LHCN-M2 (cell line): ENCODE data around the gene PDZRN3. TPM values are rescaled to one million over a fixed set of nuclear protein-coding genes. Genes with fewer than 3 reads are reported as not detected.
"Not testable (repeated sequence)": the region's sequence is repeated elsewhere in the genome, so short reads cannot be mapped to it uniquely, and the experiment has no call there.

ENCODE experiments used
- DNase-seq: peaks from one replicate; pipeline ENCODE4 v3.0.0-alpha.2; 2012; ENCODE audit warnings: low read depth
- total RNA-seq: library from RNA; depleted of rRNA; stranded (reverse); fragments of >200 nt; gene quantifications from 2 replicates; pipeline ENCODE4 v1.2.3, GENCODE V29; 2014

Gene PDZRN3
- total RNA-seq, 1 experiment from 2014 or later: 6.7 TPM

- no peak for DNase-seq
Observed at GRCh38 chr3:73465926-73466325, 158.8 kb downstream of the PDZRN3 start.

DNA sequence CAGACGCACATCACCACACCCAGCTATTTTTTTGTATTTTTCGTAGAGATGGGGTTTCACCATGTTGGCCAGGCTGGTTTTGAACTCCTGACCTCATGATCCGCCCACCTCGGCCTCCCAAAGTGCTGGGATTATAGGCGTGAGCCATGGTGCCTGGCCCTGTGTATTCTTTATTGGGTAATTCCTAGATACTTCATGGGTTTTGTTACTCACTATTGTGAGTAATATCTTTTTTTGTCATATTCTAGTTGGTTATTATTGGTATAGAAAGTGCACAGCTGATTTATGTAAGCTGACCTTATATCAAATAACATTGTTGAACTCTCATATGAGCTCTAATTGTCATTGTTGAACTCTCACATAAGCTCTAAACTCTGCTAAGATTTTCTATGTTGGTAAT is 160.6 kb downstream of the PDZRN3 start:
- DNase-seq: not testable (repeated sequence)

DNA sequence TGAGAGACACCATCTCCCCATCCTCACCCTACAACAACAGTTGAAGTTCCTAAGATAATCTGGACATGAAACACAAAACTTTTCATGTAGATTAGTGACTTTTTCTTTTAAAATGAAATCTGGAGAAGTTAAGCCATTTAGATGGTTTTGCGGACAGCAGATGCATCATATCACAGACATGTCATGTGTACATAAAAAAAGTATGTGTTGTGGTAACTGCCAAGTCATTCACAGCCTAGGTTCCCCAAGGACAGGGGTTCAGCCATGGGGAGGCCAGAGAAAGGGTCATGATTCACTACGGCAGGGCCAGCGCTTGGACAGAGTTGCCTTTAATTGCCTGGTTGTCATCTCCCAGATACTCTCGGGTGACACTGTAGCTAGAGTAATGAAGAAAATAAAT is 163.2 kb downstream of the PDZRN3 start:
- peak; percentile 44 for DNase-seq

DNA sequence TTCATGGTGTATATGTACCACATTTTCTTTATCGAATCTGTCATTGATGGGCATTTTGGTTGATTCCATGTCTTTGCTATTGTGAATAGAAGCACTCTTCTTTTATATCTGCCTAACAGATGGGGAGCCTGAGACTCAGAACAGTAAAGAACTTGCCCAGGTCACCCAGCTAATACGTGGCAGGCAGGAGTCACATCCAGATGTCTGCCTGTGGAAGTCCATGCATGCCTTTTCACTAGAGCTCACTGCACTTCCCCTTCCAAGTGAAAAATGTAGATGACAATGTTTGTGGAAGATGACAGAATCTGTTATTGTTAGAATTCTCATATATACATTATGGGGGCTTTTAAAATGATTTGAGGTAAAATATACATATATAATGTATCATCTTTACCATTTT is 165.0 kb downstream of the PDZRN3 start:
- no peak for DNase-seq

- DNase-seq: no peak
Observed at GRCh38 chr3:73453666-73454065, 171.1 kb downstream of the PDZRN3 start.

- DNase-seq: peak; percentile 34
Observed at GRCh38 chr3:73452729-73453128, 172.0 kb downstream of the PDZRN3 start.

DNA sequence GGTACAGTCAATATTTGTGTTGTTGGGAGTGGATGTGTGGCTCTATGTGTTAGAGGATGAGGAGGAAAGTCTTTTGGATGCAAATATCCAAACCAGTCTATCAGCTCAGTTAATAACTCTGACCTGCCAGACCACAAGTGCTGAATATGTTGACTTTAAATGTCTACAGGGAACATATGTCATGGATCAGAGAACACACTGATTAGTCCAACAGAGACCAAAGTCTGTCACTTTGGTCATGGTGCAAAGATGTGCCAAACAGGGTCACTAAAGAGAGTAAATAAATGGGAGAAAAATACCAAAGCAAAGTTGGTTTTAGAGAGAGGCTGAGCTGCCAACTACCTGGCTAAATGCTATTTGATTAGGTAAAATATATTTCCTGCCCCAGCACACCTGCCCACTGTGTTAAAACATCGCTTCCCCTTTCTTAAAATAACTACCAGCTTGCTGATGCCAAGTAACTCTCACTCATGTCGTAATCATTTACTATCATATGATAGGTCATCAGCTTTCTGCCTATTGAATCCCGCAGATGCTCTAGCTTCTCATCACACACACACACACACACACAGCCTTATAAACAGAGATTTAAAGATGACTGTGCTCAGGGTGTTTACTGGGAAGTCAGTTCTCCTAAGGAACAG is 173.3 kb downstream of the PDZRN3 start:
- DNase-seq: no peak

DNA sequence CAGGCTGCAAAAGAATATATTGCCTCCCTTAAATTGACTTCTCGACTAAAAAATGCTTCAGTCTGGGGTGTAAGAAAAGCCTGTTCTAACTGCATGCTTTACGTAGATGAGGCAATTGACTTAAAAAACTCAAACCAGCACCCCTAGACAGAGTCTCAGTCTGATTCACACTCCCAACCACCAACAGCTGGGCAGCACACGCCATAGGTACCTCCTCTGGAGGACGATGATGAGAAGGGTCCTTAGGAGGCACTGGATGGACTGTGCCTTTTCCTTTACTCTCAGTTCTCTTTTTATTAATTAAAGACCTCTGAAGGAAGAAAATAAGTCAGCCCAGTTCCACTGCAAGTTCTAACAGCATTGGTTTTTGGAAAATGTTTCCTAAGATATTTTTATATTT is 175.0 kb downstream of the PDZRN3 start:
- no peak for DNase-seq

GRCh38 chr3:73448761-73449301 is 175.9 kb downstream of the PDZRN3 start:
- no peak for DNase-seq

GRCh38 chr3:73448041-73448440 is 176.7 kb downstream of the PDZRN3 start:
- DNase-seq: no peak

DNA sequence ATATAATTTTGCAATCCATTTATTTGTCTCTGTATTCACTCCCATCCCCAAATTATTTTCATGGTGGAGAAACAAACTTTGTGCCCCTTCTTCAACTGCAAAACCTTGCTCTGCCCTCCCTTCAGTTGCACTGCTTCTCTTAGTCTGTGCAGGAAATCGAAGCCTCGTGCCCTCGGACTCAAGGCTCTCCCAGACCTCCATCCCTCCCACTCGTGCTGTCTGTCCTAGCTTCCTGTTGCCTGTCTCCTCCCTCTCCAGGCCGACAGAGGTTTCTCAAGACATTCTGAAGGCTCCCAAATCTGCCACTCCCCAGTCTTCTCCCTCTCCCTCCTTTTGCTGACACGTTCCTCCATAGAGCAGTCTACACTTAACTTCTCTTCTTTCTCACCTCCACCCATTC is 177.6 kb downstream of the PDZRN3 start:
- no peak for DNase-seq

DNA sequence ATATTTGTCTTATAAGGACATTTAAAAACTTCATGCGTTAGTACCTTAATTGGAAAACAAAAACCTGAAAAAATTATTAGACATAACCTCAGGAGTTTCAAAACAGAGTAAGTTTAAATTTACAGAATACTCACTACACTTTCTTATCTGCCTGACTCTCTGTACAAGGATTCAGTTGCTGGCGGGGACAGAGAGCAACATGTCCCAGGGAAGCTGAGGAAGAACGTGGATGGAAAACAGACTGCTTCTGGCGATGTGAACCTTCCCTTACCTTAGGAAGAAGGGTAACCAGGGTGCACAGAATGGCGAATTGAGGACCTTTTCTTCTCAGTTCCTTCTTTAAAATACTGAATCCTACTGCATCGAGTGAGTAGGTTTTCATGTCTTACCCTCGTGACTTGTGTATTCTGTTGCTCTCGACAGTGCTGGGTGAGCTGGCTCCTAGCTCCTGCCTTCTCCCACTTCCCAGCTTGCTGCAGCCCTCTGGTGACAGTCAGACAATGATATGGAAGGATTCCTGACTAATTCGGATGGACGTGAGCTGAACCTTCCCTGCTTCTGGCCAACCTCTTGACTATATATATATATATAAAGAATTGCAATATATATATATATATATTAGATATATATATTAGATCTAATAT is 178.2 kb downstream of the PDZRN3 start:
- no peak for DNase-seq

GRCh38 chr3:73442886-73443285 is 181.9 kb downstream of the PDZRN3 start:
- DNase-seq: no peak

GRCh38 chr3:73442152-73442551 is 182.6 kb downstream of the PDZRN3 start:
- no peak for DNase-seq

DNA sequence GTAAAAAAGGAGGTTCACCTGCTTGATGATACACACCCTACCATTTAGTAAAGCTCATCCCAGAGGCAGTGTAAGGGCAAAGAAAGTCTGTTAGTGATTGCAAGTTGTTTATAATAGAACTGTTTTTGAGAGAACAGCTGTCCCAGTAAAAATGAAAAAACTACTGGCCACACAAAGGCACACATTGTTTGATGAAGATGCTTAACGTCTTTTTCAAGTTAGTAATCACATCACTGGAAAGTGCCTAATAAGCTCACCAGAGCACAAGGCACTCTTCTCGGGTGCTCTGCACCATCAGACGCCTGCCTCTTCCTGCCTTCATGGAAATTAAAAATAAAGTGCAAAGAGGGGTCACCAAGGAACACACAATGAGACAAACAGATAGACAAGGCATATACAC is 186.9 kb downstream of the PDZRN3 start:
- peak; percentile 33 for DNase-seq

DNA sequence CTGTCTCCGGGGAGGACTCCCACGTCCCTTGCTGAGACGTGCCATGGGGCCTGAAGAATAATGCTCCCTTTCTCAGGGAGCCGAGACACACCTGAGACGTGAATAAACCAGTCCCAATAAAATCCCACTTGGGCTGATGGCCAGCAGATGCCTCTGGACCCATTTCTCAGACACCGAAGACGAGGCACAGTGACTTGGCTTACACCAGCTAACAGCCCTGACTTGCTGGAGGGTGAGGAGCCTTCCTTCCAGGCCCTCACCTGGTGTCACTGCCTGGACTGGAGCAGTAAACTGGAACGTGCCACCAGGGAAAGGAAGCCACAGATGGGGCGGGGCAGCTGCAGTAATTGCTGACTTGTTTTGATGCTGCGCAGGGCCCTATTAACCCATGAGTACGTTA is 189.7 kb downstream of the PDZRN3 start:
- no peak for DNase-seq

DNA sequence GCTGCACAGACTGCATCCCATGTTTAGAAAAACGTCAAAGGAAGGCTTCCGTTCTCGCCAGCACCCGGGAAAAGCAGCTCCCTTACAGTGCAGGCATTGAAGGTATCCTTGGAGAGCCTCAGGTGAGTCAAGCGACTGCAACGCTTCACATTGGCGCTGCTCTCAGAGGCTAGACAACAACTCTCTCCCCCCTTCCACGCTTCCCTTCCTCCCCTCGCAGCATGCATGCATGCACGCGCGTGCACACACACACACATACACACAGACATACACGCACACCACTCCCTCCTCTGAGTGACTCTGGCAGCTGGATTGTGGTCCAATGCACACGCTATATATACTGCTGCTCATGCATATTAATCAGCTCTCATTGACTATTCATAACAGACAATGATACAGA is 191.1 kb downstream of the PDZRN3 start:
- DNase-seq: no peak

DNA sequence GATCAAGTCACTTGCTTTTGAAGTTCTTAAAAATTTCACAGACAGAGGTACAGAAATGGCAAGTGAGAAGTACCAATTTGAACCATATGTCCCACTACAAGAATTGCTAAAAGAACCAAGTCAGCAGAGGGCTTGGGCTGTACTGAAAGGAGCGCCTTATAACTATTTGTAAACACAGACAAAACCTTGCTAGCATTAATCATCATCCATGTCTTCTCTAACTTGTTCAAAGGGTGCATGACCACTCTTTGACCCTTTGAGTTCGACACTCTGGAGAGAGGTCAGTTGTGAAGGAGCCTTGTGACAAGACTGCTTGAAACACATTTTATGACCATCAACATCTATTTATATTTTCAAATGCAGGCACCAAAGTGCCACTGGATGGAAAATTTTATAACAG is 191.7 kb downstream of the PDZRN3 start:
- no peak for DNase-seq

- no peak for DNase-seq
Observed at GRCh38 chr3:73432706-73433032, 192.1 kb downstream of the PDZRN3 start.

- DNase-seq: peak; percentile 40
Observed at GRCh38 chr3:73432023-73432705, 192.6 kb downstream of the PDZRN3 start.

- DNase-seq: no peak
Observed at GRCh38 chr3:73431183-73431900, 193.4 kb downstream of the PDZRN3 start.

DNA sequence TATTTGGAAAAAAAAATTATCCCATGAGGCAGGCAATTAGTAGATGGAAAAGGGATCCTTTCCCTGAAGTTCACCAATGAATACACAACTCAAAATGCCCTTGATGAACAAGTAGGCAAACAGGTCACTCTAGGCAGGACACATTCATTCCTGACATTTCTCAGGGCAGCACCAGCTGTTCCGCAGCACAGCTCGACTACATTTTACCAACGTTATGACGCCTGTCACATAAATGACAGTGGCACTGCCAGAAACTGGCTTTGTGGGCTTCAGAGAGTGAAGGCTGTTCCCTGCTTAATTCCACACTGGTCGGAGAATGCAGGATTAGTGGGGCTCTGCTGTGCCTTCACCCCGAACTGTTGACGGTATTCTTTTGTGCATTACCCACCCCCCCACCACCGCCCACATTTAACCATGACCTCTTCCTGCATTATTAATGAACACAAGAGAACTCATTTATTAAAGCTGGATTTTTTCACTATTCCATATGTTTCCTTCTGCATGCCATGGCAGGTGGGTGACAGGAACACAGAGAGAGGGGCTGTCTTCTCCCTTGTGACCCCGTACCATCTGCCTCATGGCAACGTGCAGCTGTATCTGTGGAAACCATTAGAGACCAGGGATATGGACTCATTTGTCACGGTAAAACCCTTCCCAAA is 197.6 kb downstream of the PDZRN3 start:
- no peak for DNase-seq
